Left ventricle myocardium superior (tissue), 1 donor: ENCODE measurements around the gene GJB3. TPM values are rescaled to one million over a fixed set of nuclear protein-coding genes. Genes with fewer than 3 reads are reported as not detected.
"Not testable (repeated sequence)": the region's sequence is repeated elsewhere in the genome, so short reads cannot be mapped to it uniquely, and the experiment has no call there.

Source experiments
- ATAC-seq: fragments of 200-7000 bp; cut with Tn5 transposase; one replicate; pipeline ENCODE4 v1.9.1; 2020; ENCODE audit warnings: mild to moderate bottlenecking, moderate library complexity
- DNase-seq: peaks from one replicate; pipeline ENCODE4 v3.0.0-alpha.2; 2020
- intact Hi-C: fragments of 100-400 bp; cut with micrococcal nuclease; formaldehyde crosslinking; loops from one replicate; pipeline ENCODE4 v1.11.0; 2022
- total RNA-seq: library from RNA; stranded (reverse); fragmentation: NEBNext Ultra II Directional; extraction: Animal tissue kit (Norgen Biotek cat#: 25700); gene quantifications from one replicate; pipeline ENCODE4 v1.2.1, GENCODE V29; 2021
- donor health status: DM: no; HTN: yes; CAD: no; lungs with severe emphysema.

GJB3 gene
- total RNA-seq, 1 donor from 2014 or later = not detected

DNA sequence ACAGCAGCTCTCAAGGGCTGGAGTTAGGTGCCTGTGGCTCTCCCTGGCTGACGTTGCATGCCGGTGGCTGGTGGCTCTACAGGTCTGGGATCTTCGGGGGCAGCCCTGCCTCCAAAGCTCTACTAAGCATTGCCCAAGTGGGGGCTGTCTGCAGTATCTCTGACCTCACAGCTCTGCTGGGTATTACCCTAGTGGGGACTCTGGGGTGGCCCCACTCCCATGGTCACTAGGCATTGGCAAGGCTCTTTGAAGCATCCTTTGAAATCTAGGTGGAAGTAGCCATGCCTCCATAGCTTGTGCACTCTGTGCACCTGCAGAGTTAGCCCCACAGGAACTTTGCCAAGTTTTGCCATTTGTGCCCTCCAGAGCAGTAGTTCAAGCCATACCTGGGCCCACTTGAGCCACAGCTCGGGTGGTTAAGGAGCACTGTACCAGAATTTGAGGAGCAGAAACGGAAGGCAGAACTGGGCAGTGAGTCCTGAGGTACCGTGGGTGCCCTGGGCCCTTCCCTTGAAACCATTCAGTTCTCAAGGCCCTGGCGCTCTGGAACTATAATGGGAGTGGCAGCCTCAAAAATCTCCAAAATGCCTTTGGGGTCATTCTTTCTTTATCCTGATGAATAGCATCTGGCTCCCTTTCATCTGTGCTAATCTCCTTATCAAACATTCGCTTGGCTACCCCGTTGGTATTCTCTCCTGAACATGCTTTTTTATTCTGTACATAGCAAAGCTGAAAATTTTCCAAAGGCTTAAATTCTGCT lies 27.2 kb downstream of the GJB3 start:
- DNase-seq = no peak
- intact Hi-C loops = no loop called here
- no peak for ATAC-seq

DNA sequence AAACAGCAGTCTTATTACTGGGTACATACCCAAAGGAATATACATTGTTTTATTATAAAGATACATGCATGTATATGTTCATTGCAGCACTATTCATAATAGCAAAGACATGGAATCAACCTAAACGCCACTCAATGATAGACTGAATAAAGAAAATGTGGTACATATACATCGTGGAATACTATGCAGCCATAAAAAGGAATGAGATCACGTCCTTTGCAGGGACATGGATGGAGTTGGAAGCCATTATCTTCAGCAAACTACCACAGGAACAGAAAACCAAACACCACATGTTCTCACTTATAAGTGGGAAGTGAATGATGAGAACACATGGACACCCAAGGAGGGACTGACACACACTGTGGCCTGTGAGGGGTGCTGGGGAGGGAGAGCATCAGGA lies 29.8 kb downstream of the GJB3 start:
- ATAC-seq, intact Hi-C loops, DNase-seq: not testable (repeated sequence)

DNA sequence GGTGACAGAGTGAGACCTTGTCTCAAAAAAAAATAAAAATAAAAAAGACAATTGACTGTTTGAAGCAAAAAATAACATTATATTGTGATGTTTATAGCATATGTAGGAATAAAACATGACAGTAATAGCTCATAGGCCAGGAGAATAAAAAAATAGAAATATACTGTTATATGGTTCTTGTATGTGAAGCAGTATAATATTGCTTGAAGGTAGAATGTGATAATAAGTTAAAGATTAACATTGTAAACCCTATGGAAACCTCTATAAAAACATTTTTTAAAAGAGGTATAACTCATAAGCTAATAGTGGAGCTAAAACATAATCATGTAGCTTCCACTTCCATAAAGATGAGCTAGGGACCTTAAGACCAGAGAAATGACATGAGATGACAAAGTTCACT lies 35.3 kb downstream of the GJB3 start:
- intact Hi-C loops = no loop called here
- DNase-seq (no peak), ATAC-seq (no peak)

DNA sequence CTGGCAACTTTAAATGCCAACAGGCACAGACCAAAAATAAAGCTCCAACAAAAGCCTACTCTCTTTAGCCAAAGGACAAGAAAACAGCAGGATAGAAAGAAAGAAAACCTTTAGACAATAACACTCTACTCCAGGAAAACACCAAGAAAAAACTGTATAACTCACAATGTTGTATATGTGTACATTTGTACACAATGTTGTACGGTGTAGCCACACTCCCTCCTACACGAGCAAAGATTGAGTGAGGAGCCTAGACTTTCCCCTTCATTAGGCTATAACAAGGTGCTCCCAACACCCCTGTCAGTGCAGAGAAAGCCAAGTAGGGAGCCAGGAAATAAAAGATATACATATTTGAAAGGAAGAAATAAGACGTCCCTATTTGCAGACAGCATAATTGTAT lies 35.8 kb downstream of the GJB3 start:
- intact Hi-C loops = no loop called here
- ATAC-seq (no peak), DNase-seq (no peak)

DNA sequence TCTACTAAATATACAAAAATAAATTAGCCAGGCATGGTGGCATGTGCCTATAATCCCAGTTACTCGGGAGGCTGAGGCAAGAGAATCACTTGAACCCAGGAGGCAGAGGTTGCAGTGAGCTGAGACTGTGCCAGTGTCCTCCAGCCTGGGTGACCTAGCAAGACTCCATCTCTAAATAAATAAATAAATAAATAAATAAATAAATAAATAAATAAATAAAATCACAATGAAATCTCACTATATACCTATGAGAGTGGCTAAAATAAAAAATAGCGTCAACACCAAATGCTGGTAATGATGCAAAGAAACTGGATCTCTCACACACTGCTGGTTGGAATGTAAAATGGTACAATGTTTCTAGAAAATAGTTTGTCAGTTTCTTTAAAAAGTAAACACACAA lies 37.8 kb downstream of the GJB3 start:
- DNase-seq, intact Hi-C loops, ATAC-seq: not testable (repeated sequence)

DNA sequence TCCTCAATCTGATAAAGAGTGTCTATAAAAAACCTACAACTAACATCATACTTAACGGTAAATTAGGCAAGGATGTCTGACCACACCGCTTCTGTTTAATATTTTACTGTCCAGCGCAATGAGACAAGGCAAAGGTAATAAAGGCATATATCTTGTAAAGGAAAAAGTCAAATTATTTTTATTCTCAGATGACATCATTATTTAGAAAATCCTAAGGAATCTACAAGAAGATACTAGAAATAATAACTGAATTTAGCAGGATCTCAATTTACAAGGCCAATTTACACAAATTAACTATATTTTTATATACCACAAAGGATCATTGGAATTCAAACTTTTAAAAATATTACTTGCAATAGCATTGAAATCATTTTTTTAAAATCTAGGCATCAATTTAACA lies 41.2 kb downstream of the GJB3 start:
- intact Hi-C loops = no loop called here
- DNase-seq (no peak), ATAC-seq (no peak)

DNA sequence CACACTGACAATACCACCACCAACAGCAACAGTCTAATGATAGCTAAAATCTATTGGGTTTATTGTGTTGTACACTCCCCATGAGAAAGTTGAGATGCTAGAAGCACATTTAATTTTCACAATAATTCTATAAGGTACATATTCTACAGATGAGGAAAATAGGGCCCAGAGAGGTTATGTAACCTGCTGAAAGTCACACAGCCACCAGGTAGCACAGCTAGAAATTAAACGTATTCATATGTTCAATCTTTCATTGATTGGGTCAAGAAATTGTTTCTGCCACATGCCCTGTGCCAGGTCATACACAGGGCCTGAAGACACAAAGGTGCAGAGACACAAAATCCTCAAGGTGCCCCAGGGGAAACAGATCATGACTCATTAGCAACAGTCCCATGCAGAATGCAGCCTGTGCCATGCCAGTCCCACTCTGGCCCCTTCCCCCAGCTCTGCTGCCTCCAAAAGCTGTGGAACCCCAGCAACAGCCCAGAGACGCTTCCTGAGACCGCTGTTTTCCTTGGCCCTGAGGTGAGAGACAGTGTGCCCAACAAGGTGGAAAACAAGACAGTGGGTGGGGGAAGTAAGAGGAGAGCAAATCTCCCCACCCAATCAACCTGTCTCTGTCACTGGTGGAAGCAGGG lies 43.9 kb downstream of the GJB3 start:
- intact Hi-C loops = no loop called here
- no peak for DNase-seq
- ATAC-seq = peak; percentile 15

DNA sequence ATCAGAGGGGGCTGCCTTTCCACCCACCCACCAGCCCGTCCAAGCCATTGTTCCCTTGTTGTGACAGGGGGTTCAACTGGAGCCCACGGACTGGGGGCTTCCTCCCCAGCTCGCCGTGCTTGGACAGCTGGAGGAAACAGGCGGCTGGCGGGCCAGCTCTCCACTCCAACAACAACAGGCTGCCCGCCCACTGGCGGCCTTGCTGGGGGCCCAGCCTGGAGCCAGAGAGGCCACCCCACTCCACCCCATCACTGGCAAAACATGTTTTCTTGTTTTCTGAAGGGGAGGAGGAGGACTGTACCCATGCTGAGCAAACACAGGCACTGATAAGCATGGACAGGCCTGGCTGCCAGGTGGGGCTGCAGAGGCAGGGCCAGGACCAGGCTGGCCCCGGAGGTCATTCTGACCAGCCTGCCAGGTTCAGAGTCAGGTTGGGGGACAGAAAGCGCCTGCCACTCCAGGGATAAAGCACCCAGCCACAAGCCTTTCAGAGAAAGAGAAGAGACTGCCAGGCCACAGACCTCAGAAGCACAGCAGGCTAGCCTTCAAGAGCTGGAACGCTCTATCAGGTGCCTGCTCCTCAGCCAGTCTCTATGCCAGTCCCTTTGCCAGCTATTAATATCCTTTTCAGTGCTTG lies 44.6 kb downstream of the GJB3 start:
- ATAC-seq (peak; percentile 89), DNase-seq (peak; percentile 52)
- intact Hi-C loops = no loop called here

DNA sequence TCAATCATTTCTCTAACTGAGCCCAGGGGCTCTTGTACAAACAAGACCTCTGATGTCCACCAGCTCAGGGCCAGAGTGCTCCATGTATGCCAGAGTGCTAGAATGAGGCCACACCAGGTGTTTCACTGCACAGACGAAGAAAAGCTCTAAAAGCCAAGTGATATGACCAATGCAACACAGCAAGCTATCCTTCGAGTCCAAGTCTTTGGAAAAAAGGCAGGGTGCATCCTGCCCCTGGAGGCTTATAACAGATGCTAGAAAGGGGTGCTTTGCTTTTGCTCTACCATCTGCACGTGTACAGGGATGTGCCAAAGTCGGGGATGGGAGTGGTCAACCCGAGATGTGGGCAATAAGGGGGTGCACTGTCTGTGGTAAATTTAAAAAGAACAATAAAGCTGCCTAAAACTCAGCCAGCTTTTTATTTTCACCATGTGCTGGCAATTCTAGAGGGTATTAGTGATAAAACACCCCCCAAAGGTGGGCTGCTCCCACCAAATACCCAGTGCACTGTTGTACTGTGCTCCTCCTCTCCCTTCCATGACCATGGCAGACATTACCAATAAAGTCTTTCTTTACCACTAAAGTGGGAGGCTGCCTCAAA lies 46.4 kb downstream of the GJB3 start:
- intact Hi-C loops = no loop called here
- ATAC-seq = no peak

DNA sequence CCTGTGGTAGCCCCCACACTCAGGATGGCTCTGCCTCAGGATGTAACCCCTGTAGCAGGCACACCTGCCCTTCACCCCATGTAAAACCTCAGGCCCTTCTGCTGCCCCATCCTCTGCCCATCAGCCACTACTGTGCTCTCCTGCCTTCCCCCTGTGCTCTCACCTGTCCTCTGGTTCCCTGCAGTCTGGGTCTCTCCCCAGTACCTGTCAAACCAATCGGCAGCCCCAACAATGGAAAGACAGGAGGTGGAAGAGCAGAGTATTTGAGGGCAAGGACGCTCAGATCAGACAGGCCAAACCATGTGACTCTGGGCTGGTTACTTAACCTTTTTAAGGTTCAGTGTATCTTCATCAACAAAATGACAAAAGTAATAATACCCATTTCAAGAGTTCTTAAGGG lies 47.6 kb downstream of the GJB3 start:
- DNase-seq = no peak
- intact Hi-C loops = no loop called here
- no peak for ATAC-seq

More for the DNA sequence above, 46.4 kb downstream of the GJB3 start:
- no peak for DNase-seq

DNA sequence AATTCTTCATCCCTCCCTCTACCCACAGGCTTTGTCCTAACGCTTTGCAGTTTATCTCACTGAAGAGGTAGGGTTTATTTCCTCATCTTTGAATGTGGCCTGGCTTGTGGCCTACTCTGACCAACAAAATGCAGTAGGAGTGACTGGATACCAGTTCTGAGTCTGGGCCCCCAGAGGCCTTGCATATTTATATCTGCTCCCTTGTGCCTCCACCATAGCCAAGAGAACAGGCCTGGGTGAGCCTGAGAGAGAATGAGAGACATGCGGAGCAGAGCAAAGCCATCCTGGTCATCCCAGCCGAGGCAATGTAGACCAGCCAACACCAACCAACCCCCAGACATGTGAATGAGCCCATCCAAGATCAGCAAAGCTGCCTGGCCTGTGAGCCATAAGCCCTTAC lies 48.2 kb downstream of the GJB3 start:
- no peak for DNase-seq

DNA sequence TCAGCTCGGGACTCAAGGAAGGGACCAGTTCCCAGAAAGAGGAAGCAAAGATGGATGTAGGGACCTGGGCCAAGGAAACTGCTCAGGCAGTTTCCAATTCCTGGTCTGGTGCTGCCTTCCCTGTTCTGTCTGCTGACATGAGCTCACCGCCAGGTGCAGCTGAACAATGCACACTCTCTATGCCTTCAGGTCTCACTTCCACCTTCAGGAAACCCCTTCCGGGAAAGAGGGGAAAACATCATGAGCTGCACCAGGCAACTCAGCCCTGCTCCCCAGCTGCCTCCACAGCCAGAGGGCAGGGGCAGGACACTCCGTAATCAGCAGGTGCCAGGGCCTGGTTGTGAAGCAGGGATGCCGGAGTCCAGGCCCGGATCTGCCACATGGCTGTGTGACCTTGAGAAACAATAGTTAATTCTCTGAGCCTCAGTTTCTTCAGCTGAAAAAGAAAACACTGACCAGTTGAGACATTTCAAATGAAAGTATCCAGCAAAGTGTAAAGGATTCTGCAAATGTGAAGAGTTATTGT lies 50.8 kb downstream of the GJB3 start:
- DNase-seq (no peak), ATAC-seq (no peak)
- intact Hi-C loops = no loop called here

More for the DNA sequence above, 48.2 kb downstream of the GJB3 start:
- ATAC-seq = no peak
- intact Hi-C loops = no loop called here

DNA sequence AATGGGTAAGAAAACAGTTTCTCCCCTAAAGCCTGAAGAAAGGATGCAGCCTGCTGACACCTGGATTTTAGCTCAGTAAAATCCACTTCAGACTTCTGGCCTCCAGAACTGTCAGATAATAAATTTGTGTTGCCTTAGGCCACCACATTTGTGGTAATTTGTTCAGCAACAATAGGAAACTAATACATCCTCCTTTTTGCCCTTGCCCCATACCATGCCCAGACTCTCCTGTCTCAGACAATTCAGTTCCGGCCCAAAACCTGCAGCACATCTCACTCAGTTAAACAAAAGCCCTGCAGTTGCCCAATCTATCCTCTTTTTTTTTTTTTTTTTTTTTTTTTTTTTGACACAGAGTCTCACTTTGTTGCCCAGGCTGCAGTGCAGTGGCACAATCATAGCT lies 52.7 kb downstream of the GJB3 start:
- intact Hi-C loops = no loop called here
- no peak for ATAC-seq
- no peak for DNase-seq

Other genes with a start within 250 kb of the GJB3 start
- not detected for gene GJB5, start 26.2 kb upstream of the GJB3 start, total RNA-seq
- gene GJB4, start 21.5 kb upstream of the GJB3 start, total RNA-seq = not detected
- 19.1 TPM for gene GJA4, start 11.8 kb downstream of the GJB3 start, total RNA-seq
- 33.6 TPM for gene SMIM12, start 78.5 kb downstream of the GJB3 start, total RNA-seq
- 0.10 TPM for gene DLGAP3, start 148.4 kb downstream of the GJB3 start, total RNA-seq
- gene TMEM35B, start 204.1 kb downstream of the GJB3 start, total RNA-seq = 7.8 TPM